Parathyroid adenoma (tissue), 2 donors: ENCODE measurements around the gene HK3.

Experiments used
- H2AFZ ChIP-seq: fragments of 300-600 bp; sonication (generic); one replicate; pipeline ENCODE4 v1.7.0; 2017; ENCODE audit warnings: antibody characterized with exemption, mild to moderate bottlenecking
- H3K27ac ChIP-seq: fragments of 300-600 bp; sonication (generic); one replicate; pipeline ENCODE4 v1.7.0; 2017
- H3K27me3 ChIP-seq: fragments of 300-600 bp; sonication (generic); one replicate; pipeline ENCODE4 v1.7.0; 2017; ENCODE audit warnings: low read length; ENCODE audit not compliant: control insufficient read depth, insufficient read depth
- H3K36me3 ChIP-seq: fragments of 300-600 bp; sonication (generic); one replicate; pipeline ENCODE4 v1.7.0; 2017; ENCODE audit warnings: low read length; ENCODE audit not compliant: control insufficient read depth, insufficient read depth
- H3K4me1 ChIP-seq: fragments of 300-600 bp; sonication (generic); one replicate; pipeline ENCODE4 v1.7.0; 2017; ENCODE audit warnings: control low read depth
- H3K4me2 ChIP-seq: fragments of 300-600 bp; sonication (generic); one replicate; pipeline ENCODE4 v1.7.0; 2017; ENCODE audit warnings: low read length
- H3K4me3 ChIP-seq: fragments of 300-600 bp; sonication (generic); one replicate; pipeline ENCODE4 v1.7.0; 2017; ENCODE audit warnings: low read depth, low read length
- H3K79me2 ChIP-seq: fragments of 300-600 bp; sonication (generic); one replicate; pipeline ENCODE4 v1.7.0; 2017; ENCODE audit warnings: control low read depth
- H3K9ac ChIP-seq: fragments of 300-600 bp; sonication (generic); one replicate; pipeline ENCODE4 v1.7.0; 2017; ENCODE audit warnings: mild to moderate bottlenecking
- H3K9me3 ChIP-seq: fragments of 300-600 bp; sonication (generic); one replicate; pipeline ENCODE4 v1.7.0; 2017; ENCODE audit warnings: low read length; ENCODE audit not compliant: control insufficient read depth
- CTCF ChIP-seq: fragments of 300-600 bp; sonication (generic); IDR thresholded peaks from one replicate; pipeline ENCODE4 v1.7.0; 2017; ENCODE audit warnings: antibody characterized with exemption, mild to moderate bottlenecking
- donor health status: primary hyperparathyroidism.

Gene HK3

GRCh38 chr5:176879663-176880361 is 19.3 kb downstream of the HK3 start:
- Histone ChIP-seq H3K36me3 (no peaks in the 10 kb centered on the region), H3K27ac (no peak overlapping the region), H3K79me2 (no peaks in the 10 kb centered on the region), H3K4me2 (no peak overlapping the region), H3K4me1 (no peaks in the 10 kb centered on the region), H3K9me3 (no peaks in the 10 kb centered on the region), H2AFZ (no peak overlapping the region), H3K4me3 (no peak overlapping the region), H3K9ac (no peak overlapping the region), H3K27me3 (no peaks in the 10 kb centered on the region)
- TF ChIP-seq CTCF: no peak

GRCh38 chr5:176878906-176879662 is 20.1 kb downstream of the HK3 start:
- no peaks in the 10 kb centered on the region for H3K4me1 ChIP-seq
- no peak overlapping the region for H2AFZ ChIP-seq
- no peak for TF ChIP-seq CTCF
- H3K27me3 ChIP-seq: no peaks in the 10 kb centered on the region
- no peak overlapping the region for H3K4me3 ChIP-seq
- H3K9ac ChIP-seq: no peak overlapping the region
- H3K27ac ChIP-seq: no peak overlapping the region
- H3K79me2 ChIP-seq: no peaks in the 10 kb centered on the region
- H3K36me3 ChIP-seq: no peaks in the 10 kb centered on the region
- no peak overlapping the region for H3K4me2 ChIP-seq
- no peaks in the 10 kb centered on the region for H3K9me3 ChIP-seq

- H3K27ac ChIP-seq: no peak overlapping the region
- no peaks in the 10 kb centered on the region for H3K79me2 ChIP-seq
- no peaks in the 10 kb centered on the region for H3K4me1 ChIP-seq
- no peaks in the 10 kb centered on the region for H3K36me3 ChIP-seq
- no peak overlapping the region for H3K4me2 ChIP-seq
- H3K27me3 ChIP-seq: no peaks in the 10 kb centered on the region
- H3K9me3 ChIP-seq: no peaks in the 10 kb centered on the region
- no peak overlapping the region for H3K4me3 ChIP-seq
- TF ChIP-seq CTCF: no peak
- H2AFZ ChIP-seq: no peak overlapping the region
- H3K9ac ChIP-seq: no peak overlapping the region
These were observed 20.7 kb downstream of the HK3 start for GRCh38 chr5:176878463-176878862.

GRCh38 chr5:176877793-176878331 is 21.3 kb downstream of the HK3 start:
- H3K79me2 ChIP-seq: no peaks in the 10 kb centered on the region
- H3K4me3 ChIP-seq: no peak overlapping the region
- H2AFZ ChIP-seq: no peak overlapping the region
- H3K4me2 ChIP-seq: no peak overlapping the region
- H3K27me3 ChIP-seq: no peaks in the 10 kb centered on the region
- no peaks in the 10 kb centered on the region for H3K4me1 ChIP-seq
- no peaks in the 10 kb centered on the region for H3K9me3 ChIP-seq
- no peak overlapping the region for H3K27ac ChIP-seq
- no peak overlapping the region for H3K9ac ChIP-seq
- no peak for TF ChIP-seq CTCF
- no peaks in the 10 kb centered on the region for H3K36me3 ChIP-seq
